HG02938 (cell line): Measurements from ENCODE around the gene MMP25.
"Not testable (repeated sequence)": the region's sequence is repeated elsewhere in the genome, so short reads cannot be mapped to it uniquely, and the experiment has no call there.

Experiments
- ATAC-seq: cut with Tn5 transposase; IDR thresholded peaks from one replicate; pipeline ENCODE4 v1.9.1; 2021; ENCODE audit warnings: mild to moderate bottlenecking, moderate library complexity; ENCODE audit not compliant: unreplicated experiment

The MMP25 gene

DNA sequence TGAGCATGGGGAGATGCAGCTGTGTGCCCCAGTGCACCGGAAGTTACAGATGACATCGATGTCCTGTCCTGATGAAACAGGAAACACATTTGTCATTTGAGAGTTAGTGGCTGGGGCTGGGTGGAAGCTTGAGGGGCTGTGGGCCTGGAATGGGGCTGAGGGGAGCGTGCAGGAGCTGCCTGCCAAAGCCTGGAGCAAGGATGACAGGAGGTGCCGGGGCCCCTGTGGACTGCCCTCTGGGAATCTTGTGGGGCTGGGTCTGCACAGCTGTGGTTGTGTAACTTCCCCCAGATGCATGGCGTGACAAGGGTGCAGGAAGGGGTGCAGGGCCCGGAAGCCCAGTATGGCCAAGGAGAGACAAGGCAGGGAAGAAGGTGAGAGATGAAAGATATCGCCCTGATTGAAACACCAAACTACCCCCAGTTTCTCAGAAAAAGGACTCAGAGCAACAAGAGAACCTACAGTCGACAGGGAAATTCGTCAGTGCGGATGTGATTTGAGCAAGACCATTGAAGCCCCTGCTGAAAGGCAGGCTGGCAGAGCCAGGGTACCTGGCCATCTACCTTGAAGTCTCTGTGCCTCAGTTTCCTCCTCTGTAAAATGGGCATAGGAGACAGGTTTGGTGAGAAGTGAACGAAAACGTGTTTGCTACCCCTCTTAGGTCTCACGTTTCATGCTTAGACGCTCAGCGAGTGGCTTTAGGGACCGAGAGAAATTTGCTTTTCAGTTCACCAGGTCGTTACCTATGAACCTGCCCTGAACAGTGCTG is 8.8 kb downstream of the MMP25 start:
- no peak for ATAC-seq

DNA sequence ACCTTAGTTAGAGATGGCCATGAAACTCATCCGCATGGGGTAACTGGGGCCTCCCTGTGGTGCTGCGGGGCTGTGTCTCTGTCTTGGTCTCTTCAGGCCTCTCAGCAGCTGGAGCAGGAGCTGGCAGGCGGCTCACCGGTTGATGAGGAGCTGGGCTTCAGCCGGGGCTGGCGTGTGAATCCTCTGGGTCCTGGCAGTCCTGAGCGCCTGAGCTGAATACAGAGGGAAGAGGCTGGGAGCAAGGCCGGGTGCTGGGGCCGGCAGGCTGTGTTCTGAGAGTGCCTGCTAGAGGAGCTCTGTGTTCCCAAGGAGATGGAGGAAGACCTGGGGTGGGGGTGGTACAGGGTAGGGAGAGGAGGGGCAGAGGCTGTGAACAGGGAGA is 9.4 kb downstream of the MMP25 start:
- not testable (repeated sequence) for ATAC-seq

DNA sequence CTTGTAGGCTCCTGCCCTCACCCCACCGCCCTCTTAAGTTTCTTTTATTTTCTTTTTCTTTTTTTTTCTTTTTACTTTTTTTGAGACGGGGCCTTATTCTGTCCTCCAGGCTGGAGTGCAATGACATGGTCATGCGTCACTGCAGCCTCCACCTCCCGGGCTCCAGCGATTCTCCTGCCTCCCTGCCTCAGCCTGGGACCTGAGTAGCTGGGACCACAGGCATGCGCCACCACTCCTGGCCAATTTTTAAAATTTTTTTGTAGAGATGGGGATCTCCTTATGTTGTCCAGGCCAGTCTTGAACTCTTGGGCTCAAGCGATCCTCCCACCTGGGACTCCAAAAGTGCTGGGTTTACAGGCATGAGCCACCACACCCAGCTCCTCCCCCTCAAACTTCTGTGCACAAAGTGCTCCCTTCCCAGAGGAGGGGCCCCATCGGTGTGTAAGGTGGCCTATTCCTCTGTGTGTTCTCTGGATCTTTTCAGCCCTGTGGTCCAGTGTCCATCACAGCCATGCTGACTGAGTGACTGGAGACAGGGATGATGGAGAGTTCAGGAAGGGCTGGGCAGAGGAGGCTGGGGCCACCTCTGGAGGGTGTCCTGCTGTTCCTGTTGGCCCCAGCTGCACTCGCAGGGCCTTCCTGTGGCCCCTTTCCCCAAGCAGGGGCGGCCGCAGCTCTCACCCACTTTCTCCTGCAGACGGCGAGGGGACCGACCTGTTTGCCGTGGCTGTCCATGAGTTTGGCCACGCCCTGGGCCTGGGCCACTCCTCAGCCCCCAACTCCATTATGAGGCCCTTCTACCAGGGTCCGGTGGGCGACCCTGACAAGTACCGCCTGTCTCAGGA is 10.2 kb downstream of the MMP25 start:
- no peak for ATAC-seq

DNA sequence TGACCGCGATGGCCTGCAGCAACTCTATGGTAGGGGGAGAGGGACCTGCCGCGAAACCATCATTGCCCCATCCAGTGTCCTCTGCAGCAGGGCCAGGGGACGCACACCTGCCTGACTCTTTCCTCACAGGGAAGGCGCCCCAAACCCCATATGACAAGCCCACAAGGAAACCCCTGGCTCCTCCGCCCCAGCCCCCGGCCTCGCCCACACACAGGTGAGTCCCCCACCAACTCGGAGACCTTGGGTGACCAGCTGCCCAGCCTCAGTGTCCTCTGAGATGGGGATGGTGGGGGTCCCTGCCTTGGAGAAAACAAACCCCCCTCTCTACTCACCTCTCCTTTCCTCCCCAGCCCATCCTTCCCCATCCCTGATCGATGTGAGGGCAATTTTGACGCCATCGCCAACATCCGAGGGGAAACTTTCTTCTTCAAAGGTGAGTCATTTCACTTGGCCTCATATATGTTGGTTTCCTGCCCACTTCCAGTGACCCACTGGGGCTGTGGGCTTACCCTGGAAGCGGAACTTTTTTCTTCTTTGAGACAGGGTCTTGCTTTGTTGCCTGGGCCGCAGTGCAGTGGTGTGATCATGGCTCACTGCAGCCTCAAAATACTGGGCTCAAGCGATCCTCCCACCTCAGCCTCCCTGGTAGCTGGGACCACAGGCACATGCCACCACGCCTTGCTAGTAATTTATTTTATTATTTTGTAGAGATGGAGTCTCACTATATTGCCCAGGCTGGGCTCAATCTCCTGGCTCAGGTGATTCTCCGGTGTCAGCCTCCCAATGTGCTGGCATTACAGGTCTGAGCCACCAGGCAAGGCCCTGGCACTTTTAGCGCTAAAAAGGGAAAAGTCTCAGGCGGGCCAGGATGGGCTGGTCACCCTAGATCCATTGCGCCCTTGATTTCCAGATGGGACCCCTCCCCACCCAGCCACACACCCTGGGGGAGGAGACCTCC is 11.1 kb downstream of the MMP25 start:
- no peak for ATAC-seq

DNA sequence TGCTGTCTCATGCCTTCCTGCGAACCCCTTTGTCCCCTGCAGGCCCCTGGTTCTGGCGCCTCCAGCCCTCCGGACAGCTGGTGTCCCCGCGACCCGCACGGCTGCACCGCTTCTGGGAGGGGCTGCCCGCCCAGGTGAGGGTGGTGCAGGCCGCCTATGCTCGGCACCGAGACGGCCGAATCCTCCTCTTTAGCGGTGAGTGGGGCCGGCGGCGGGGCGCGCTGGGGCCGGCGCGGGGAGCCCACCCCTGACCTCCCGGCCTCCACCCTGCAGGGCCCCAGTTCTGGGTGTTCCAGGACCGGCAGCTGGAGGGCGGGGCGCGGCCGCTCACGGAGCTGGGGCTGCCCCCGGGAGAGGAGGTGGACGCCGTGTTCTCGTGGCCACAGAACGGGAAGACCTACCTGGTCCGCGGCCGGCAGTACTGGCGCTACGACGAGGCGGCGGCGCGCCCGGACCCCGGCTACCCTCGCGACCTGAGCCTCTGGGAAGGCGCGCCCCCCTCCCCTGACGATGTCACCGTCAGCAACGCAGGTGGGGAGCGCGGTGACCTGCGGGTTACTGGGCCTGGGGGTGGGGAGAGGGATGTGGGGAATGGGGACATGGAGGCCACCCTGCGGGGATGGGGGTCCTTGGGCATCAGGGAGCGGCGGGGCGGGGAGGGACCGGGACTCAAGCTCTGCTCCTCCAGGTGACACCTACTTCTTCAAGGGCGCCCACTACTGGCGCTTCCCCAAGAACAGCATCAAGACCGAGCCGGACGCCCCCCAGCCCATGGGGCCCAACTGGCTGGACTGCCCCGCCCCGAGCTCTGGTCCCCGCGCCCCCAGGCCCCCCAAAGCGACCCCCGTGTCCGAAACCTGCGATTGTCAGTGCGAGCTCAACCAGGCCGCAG is 12.0 kb downstream of the MMP25 start:
- ATAC-seq: no peak

DNA sequence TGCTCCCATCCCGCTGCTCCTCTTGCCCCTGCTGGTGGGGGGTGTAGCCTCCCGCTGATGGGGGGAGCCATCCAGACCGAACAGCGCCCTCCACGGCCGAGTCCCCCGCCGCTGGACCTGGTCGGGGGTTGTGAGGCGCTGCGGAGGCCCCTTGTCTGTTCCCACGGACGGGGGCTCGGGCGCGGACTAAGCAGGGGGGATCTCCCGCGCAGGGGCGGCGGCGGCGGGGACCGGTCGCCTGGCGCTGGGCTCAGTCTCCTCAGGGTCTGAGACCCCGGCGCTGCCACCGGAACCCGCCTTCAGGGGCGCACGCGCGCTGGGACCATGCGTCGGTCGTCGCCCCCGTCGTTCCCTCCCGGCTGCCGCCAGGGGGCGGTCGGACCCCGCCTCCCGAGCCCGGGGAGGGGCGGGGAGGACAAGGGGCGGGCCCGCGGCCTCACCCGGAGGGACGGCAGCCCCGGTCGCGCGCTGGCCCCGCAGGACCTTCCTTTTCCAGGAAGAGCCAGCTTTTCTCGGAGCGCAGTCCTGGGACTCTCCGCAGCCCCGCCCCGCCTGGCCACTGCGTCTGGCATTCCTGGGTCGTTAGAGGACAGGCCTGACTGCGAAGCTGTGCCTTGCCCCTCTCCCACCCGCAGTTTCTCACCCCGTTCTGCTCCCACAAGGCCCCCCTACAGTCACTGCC is 12.8 kb downstream of the MMP25 start:
- peak; percentile 66 for ATAC-seq

DNA sequence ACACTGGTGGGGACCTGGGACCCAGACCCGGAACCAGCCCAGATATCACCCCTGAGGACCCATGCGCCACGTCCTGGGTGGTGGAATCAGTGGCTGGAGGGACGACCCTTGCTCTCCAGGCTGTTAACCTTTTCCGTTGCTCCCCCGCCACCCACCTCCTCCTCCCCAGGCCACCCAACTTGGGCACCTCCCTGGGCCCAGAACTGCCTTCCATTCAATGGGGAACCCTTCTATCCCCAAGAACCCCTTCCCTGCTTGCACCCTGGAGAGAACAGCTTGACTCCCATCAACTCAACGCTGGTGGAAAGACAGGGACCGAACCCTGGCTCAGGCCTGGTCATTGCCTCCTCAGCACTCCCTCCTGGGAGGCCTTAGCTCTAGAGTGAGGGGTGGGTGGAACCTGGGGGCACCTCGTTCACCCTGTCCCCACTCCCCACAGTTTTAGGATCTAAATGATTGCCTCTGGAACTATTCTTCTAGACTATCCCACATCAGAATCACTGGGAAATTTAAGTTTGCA is 13.4 kb downstream of the MMP25 start:
- ATAC-seq: no peak

DNA sequence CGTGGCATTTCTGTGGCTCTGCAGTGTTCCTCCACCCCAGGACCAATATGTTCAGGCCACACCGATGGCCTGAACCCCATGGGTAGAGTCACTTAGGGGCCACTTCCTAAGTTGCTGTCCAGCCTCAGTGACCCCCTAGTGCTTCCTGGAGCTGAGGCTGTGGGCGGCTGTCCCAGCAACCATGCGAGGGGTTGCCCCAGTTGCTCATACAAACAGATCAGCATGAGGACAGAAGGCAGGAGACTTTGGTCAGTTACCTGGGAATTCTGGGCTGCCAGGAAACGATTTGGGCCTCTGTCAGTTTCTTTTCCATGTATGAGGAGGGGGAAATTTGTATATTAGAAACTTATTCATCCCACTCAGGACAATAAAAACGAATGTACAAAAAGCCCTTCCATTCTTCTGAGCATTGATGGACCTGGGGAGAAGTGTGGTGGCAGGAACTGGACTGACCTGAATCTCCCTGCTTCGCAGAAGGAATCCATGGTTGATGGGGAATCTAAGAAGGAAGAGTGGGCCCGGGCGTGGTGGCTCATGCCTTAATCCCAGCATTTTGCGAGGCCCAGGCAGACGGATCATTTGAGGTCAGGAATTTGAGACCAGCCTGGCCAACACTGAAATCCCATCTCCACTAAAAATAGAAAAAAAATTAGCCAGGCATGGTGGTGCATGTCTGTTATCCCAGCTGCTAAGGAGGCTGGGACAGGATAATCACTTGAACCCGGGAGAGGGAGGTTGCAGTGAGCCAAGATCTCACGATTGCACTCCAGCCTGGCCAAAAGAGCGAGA is 14.2 kb downstream of the MMP25 start:
- ATAC-seq: no peak

DNA sequence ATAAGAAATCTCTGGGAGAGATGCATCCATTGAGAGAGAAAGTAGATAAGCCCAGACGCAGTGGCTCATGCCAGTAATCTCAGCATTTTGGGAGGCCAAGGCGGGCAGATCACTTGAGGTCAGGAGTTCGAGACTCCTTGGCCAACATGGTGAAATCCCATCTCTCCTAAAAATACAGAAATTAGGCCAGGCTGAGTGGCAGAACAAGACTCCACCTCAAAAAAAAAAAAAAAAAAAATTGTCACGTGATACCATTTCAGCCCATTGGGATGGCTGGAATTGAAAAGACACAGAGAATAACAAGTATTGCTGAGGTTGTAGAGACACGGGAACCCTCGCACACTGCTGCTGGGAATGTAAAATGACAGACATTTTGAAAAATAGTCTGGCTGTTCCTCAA is 16.2 kb downstream of the MMP25 start:
- ATAC-seq: no peak

DNA sequence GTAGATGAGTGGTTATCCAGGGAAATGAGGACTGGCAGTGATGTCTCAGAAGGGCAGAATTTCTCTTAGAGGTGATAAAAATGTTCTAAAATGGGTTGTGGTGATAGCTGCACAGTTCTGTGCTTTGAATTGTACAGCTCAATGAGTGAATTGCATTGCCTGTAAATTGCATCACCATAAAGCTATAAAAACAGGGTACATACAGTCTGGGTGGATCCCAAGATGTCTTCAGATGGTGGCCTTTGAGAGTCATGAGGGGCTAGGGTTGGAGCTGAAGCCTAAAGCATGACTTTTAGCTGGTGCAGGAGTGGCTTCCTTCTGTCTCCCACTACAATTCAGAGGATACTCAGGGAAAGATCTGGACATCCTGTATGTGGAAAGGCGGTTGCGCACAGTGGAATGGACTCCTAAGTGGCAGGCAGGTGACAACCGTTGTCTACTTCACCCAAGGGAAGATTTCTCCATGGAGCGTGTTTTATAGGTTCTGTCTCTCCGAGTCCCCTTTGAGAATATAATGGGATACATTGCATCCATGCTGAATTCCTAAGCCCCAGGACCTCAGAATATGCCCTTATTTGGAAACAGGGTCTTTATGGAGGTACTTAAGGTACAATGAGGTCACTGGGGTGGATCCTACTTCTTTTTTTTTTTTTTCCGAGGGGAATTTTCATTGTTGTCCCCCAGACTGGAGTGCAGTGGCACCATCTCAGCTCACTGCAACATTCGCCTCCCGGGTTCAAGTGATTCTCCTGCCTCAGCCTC is 17.4 kb downstream of the MMP25 start:
- ATAC-seq: no peak

DNA sequence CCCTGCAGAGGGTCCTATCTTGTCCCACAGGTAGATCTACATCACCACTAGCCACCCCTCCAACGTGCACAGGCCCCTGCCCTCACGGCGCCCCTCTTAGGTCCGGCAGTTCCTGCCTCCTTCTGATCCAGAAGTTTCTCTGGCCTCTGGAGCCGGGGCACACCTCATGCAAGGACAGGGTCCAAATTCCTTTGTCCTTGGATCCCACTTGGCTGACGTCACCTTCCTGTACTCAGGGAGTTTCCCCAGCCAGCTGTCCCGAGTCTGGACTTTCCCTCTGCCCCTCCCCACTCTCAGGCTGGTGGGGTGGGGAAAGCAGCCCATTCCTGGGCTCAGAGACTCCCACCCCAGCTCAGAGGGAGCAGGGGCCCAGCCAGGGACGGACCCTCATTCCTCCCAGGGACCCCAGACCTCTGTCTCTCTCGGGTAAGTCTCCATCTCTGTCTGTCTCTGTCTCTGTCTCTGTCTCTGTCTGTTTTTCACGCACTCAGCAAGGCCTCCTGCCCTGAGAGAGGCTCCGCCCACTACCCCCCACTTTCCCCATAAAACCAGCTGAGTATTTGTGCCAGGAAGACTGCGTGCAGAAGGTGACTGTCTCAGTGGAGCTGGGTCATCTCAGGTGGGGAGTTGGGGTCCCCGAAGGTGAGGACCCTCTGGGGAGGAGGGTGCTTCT is 18.8 kb downstream of the MMP25 start, which contains the start of gene IL32:
Gene IL32 (plus strand): TSS at position 572 of the 673 bp plus-strand sequence. CDS start 172 bp downstream, outside the sequence.
- no peak for ATAC-seq

DNA sequence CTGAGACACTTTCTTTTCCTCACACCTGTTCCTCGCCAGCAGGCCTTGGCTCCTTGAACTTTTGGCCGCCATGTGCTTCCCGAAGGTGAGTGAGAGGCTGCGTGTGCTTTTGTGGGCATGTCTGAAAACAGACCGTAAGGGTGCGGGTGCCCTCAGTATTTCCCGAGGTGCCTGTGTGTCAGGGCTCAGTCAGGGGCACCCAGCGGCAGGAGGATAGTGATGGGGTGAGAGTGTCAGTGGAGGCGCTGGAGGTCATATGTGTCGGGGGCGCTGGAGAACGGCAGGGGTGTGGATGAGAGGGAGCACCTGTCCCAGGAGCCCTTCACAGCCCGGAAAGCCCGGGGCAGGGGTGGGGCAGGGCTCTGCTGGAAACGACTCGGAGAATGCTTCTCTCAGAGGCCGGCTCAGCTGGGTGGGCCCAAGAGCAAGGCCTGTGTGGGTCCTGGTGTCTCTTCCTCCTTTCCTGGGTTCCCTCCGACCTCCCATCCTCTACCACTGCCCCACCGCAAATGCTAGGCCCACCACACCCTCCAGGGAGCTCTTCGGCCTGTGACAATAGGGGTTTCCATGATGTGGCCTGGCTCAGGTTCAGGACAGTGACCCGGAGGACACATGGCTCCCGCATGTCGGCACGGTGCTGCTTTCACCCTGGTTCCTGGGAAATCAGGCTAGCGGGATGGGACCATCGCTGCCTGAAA is 19.5 kb downstream of the MMP25 start:
- ATAC-seq: no peak

DNA sequence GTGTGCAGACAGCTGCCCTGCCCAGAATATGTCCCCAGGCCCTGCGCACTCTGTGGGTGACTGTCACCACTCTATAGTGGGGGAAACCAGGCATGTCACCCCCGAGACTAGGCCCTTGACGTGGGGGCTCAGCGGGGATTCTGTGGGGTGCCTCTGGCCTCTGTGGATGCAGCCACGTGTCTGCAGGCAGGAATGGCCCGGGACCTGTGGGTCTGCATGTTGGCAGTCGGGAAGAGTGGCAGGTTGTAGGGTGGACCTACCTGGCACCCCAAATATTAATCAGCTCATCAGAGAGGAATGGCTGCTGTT is 20.0 kb downstream of the MMP25 start:
- ATAC-seq: no peak

DNA sequence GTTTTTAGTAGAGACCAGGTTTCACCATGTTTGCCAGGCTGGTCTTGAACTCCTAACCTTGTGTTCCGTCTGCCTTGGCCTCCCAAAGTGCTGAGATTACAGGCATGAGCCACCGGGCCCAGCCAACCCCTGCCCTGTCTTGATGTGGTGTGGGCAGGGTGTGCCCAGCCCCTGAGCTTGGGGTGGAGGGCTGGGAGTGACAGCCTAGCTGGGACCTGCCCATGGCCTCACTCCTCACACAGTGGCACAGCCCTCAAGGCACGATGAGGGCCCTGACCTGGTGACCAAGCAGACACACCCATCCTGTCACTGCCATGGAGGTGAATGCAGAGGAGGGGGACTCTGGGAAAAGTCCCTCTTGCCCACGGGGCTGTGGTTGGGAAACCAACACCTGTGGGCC is 22.1 kb downstream of the MMP25 start:
- ATAC-seq: no peak

DNA sequence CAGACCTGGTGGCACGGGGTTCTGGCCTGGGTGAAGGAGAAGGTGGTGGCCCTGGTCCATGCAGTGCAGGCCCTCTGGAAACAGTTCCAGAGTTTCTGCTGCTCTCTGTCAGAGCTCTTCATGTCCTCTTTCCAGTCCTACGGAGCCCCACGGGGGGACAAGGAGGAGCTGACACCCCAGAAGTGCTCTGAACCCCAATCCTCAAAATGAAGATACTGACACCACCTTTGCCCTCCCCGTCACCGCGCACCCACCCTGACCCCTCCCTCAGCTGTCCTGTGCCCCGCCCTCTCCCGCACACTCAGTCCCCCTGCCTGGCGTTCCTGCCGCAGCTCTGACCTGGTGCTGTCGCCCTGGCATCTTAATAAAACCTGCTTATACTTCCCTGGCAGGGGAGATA is 22.8 kb downstream of the MMP25 start:
- ATAC-seq: not testable (repeated sequence)

DNA sequence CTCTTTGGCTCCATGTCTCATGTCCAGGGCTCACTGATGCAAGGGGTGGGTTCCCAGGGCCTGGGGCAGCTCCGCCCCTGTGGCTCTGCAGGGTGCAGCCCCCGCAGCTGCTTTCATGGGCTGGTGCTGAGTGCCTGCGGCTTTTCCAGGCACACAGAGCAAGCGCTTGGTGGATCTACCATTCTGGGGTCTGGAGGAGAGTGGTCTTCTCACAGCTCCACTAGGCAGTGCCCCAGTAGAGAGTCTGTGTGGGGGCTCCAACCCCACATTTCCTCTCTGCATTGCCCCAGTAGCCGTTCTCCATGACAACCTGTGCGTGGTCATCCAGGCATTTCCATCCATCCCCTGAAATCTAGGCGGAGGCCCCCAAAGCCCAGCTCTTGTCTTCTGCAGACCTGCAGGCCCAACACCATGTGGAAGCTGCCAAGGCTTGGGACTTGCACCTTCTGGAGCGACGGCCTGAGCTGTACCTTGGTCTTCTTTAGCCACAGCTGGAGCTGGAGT is 24.3 kb downstream of the MMP25 start:
- no peak for ATAC-seq

DNA sequence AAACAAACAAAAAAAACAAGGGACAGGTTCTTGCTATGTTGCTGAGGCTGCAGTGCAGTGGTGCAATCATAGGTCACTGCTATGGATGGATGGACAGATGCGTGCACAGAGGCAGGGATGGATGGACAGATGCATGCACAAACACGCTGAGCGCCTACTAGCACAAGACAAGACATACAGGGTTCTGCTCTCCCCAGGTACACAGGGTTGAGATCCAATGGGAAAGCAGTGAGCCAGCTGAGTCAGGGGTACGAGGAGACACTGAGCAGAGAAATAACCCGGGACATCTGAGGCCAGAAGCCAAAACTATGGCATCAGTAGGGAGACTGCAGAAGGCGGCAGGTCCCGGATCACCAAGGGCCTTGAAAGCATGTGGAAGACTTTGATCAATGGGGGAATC is 25.3 kb downstream of the MMP25 start:
- ATAC-seq: no peak
